NCI-H446 treated with DMSO at 0.1 percent for 48 hours (cell line): ENCODE measurements around the gene LRRC73.
"Not testable (repeated sequence)": the region's sequence is repeated elsewhere in the genome, so short reads cannot be mapped to it uniquely, and the experiment has no call there.

ENCODE experiments used
- DNase-seq: peaks from one replicate; lab custom pipeline; 2025; lab: John Stamatoyannopoulos, UW

LRRC73 gene

DNA sequence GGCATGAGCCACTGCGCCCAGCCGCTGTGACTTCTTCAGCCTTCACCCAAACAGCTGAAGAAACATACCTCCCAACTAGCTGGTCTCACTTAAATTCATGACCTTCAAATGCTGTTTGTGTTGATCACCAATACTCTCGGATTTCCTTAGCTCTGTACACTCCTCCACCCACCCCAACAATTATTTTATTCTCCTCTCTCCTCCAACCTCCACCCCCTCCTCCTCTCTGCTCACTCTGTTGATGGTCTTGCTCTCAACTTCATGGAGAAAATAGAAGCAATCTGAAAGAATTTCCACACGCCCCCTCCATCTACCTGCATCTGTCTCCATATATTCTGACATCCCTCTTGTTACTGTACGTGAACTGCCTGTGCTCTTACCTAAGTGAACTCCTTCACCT, 48.2 kb downstream of the LRRC73 start:
- no peak for DNase-seq

DNA sequence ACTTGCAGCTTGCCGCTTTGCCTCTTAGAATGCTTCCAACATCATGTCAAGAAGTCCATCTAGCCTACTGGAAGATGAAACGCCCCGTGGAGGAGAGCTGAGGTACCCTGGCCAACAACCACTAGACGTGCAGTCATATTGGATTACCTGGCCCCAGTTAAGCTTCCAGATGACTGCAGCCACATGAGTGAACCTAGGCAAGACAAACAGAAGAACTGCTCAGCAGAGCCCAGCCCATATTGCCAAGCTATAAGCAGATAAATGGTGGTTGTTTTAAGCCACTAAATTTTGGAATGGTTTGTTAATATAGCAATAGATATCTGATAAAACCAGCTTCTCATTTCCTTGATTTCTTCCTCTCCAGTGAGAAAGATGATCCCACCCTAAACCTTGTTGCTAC, 50.1 kb downstream of the LRRC73 start:
- no peak for DNase-seq

DNA sequence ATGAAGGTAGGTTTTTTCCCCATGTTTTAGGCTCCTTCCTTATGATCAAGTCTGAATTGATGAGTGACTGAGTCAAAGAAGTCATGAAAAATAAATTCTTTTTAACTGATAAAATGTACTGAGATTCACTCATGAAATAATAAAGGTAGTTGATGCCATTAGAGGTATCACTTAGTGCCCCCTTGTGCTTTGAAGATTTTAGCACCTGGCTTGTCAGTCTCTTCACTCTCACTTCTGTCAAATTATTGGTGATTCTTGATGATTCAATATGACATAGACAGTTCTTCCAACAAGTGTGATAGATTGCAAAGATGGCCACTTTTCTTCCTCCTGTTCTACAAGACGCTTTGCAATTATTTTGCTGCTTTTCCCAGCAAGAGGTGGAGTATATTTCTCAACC, 50.6 kb downstream of the LRRC73 start:
- DNase-seq = no peak

DNA sequence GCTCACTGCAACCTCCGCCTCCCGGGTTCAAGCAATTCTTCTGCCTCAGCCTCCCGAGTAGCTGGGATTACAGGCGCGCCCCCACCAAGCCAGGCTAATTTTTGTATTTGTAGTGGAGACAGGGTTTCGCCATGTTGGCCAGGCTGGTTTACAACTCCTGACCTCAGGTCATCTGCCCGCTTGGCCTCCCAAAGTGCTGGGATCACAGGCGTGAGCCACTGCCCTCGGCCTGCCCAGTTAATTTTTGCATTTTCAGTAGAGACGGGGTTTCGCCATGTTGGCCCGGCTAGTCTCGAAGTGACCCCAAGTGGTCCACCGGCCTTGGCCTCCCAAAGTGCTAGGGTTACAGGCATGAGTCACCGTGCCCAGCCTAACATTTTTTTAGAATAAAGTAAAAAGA, 52.0 kb downstream of the LRRC73 start:
- not testable (repeated sequence) for DNase-seq

DNA sequence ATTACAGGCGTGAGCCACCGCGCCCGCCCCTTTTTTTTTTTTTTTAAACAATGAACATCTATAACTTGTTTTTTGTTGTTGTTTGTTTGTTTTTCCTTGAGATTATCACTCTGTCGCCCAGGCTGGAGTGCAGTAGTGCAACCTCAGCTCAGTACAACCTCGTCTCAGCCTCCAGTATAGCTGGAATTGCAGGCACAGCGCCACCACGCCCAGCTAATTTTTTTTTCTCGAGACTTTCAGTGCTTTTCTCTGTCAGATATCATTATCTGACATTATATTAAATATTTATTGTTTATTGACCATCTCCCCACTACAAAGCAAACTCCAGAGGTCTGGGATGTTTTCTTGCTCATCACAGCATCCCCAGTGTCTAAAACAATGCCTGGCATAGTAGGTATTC, 52.5 kb downstream of the LRRC73 start:
- no peak for DNase-seq
